ENCODE results near the gene DNMT3L. TPM values are rescaled to one million over a fixed set of nuclear protein-coding genes. Genes with fewer than 3 reads are reported as not detected.

Gene DNMT3L
- polyA plus RNA-seq, 1 of the 3 experiments (the other 2 are of a cell fraction), result not detected

DNA sequence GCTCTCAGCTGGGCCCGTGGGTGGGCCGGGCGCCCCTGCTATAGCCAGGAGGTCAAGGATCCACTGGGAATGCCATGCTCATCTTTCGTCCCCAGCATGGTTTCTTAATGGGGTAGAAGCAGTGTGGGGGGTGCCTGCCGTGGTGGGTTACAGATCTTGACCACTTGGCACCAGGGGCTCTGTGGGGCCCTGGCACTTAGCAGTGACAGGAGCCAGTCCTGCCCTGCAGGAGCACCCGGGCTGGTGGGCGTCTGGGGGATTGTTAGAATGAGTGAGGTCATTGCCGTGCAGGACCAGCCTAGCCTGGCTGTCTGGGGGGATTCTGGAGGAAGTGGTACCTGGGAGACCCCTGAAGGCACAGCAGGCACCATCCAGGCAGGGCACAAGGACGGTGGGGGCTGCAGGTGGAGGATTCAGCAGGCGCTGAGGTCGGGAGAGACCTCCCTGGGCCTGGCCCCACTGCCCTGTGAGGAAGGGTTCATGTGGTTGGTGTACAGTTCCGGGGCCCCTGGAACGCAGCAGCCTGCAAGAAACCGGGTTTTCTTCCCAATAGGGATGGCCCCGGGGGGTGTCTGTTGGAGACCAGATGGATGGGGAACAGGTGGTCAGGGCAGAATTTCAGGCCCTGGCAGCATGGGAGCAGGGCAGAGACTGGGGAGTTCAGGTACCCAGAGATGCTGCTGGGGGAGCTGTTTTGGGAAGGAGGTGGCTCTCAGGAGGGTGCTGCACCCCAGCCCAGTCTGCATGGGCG, 28.8 kb upstream of the DNMT3L start (continued):
- TF ChIP-seq USF1 (IDR thresholded peaks at IDR 0.05; ENCODE audit: borderline replicate concordance, low read depth) (no peak), JUND (IDR thresholded peaks at IDR 0.05) (no peak), GABPA (IDR thresholded peaks at IDR 0.05; ENCODE audit: low read depth) (no peak), POLR2AphosphoS5 (IDR thresholded peaks at IDR 0.05; ENCODE audit: low read depth, low read length) (no peak), MEF2A (IDR thresholded peaks at IDR 0.05; ENCODE audit: borderline replicate concordance, low read depth) (no peak), TCF12 (IDR thresholded peaks at IDR 0.05) (no peak), REST (IDR thresholded peaks at IDR 0.05; ENCODE audit: low read depth, low read length) (no peak), NFIC (IDR thresholded peaks at IDR 0.05; ENCODE audit: borderline replicate concordance) (no peak)
- TF ChIP-seq, protein P1, sequence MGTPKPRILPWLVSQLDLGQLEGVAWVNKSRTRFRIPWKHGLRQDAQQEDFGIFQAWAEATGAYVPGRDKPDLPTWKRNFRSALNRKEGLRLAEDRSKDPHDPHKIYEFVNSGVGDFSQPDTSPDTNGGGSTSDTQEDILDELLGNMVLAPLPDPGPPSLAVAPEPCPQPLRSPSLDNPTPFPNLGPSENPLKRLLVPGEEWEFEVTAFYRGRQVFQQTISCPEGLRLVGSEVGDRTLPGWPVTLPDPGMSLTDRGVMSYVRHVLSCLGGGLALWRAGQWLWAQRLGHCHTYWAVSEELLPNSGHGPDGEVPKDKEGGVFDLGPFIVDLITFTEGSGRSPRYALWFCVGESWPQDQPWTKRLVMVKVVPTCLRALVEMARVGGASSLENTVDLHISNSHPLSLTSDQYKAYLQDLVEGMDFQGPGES (IDR thresholded peaks at IDR 0.05; ENCODE audit: low read depth, low read length), result no peak

- no peak overlapping the region for H3K4me3 ChIP-seq (ENCODE audit: low read depth in 2 of 2, low read length in 1 of 2)
- H3K79me2 ChIP-seq (ENCODE audit: insufficient read depth), result no peaks in the 10 kb centered on the region
- POLR2A ChIA-PET, result no interaction called here
- no peaks in the 10 kb centered on the region for H3K4me1 ChIP-seq (ENCODE audit: control insufficient read depth in 1 of 2, insufficient read depth in 2 of 2, low read depth in 1 of 2, low read length in 1 of 2)
- no peaks in the 10 kb centered on the region for H3K9me2 ChIP-seq
- no peak overlapping the region for H3K9ac ChIP-seq
- no peaks in the 10 kb centered on the region for H3K9me3 ChIP-seq
- H2AFZ ChIP-seq (ENCODE audit: low read depth), result no peak overlapping the region
- no peak overlapping the region for H3K4me2 ChIP-seq
- DNase-seq, result no peak
- H3K36me3 ChIP-seq (replicated peaks in 1 of 2; ENCODE audit: control insufficient read depth in 1 of 2, insufficient read depth in 2 of 2, low read length in 1 of 2), result no peaks in the 10 kb centered on the region
- H3K27me3 ChIP-seq (ENCODE audit: insufficient read depth), result no peaks in the 10 kb centered on the region
- TF ChIP-seq RXRA (IDR thresholded peaks at IDR 0.05; ENCODE audit: borderline replicate concordance, low read depth) (no peak), TEAD4 (IDR thresholded peaks at IDR 0.05; ENCODE audit: borderline replicate concordance, insufficient read depth) (no peak)
- TF ChIP-seq, protein P2, sequence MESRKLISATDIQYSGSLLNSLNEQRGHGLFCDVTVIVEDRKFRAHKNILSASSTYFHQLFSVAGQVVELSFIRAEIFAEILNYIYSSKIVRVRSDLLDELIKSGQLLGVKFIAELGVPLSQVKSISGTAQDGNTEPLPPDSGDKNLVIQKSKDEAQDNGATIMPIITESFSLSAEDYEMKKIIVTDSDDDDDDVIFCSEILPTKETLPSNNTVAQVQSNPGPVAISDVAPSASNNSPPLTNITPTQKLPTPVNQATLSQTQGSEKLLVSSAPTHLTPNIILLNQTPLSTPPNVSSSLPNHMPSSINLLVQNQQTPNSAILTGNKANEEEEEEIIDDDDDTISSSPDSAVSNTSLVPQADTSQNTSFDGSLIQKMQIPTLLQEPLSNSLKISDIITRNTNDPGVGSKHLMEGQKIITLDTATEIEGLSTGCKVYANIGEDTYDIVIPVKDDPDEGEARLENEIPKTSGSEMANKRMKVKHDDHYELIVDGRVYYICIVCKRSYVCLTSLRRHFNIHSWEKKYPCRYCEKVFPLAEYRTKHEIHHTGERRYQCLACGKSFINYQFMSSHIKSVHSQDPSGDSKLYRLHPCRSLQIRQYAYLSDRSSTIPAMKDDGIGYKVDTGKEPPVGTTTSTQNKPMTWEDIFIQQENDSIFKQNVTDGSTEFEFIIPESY (IDR thresholded peaks at IDR 0.05; ENCODE audit: borderline replicate concordance, low read depth), result no peak
- no peaks in the 10 kb centered on the region for H3F3A ChIP-seq (replicated peaks; ENCODE audit: insufficient read depth)
- CTCF ChIA-PET, result interaction anchor here (3.2 kb wide), 1 partner anchor 9 kb away, joined by 21 read pairs; no protein-coding TSS in a partner anchor
- WGBS (ENCODE audit: low lambda C conversion rate), result 53% methylated on average over 10 of the region's 24 CpGs
- H4K20me1 ChIP-seq (ENCODE audit: insufficient read depth), result no peaks in the 10 kb centered on the region
- H3K27ac ChIP-seq (ENCODE audit: low read depth in 2 of 2, low read length in 1 of 2), result no peak overlapping the region
Measured at GRCh38 chr21:44289381-44290010, 27.8 kb upstream of the DNMT3L start.

All from SK-N-SH (cell line).